OCI-LY1 (cell line): Measurements from ENCODE around the gene ACOD1.

Experiments
- H2AFZ ChIP-seq: fragments of 200-600 bp; sonication (generic), shearing (Covaris generic); 2 replicates; pipeline ENCODE4 v1.6.0; 2014; ENCODE audit warnings: antibody characterized with exemption, mild to moderate bottlenecking, low read length
- H3F3A ChIP-seq: fragments of 200-600 bp; sonication (generic), shearing (Covaris generic); 2 replicates; pipeline ENCODE4 v1.6.0; 2014; ENCODE audit warnings: mild to moderate bottlenecking, antibody characterized with exemption, low read length, moderate library complexity; ENCODE audit not compliant: insufficient read depth
- H3K27ac ChIP-seq: fragments of 200-600 bp; sonication (generic); 2 replicates; pipeline ENCODE4 v1.5.1; 2014; ENCODE audit warnings: low read length, mixed run types, mild to moderate bottlenecking, low read depth; ENCODE audit not compliant: poor library complexity, severe bottlenecking
- H3K27me3 ChIP-seq: fragments of 200-600 bp; sonication (generic); 2 replicates; pipeline ENCODE4 v1.6.0; 2014; ENCODE audit warnings: antibody characterized with exemption, mild to moderate bottlenecking, low read length, moderate library complexity; ENCODE audit not compliant: insufficient read depth
- H3K36me3 ChIP-seq: fragments of 200-600 bp; sonication (generic); 2 replicates; pipeline ENCODE4 v1.6.1; 2014; ENCODE audit warnings: mild to moderate bottlenecking, antibody characterized with exemption, low read length, moderate library complexity, mixed read lengths; ENCODE audit not compliant: insufficient read depth
- H3K4me1 ChIP-seq: fragments of 200-600 bp; sonication (generic); 2 replicates; pipeline ENCODE4 v1.5.1; 2014; ENCODE audit warnings: mild to moderate bottlenecking, low read length, moderate library complexity; ENCODE audit not compliant: insufficient read depth, severe bottlenecking
- H3K4me2 ChIP-seq: fragments of 200-600 bp; sonication (generic), shearing (Covaris generic); 2 replicates; pipeline ENCODE4 v1.6.1; 2014; ENCODE audit warnings: low read length
- H3K4me3 ChIP-seq: fragments of 200-600 bp; sonication (generic); 2 replicates; pipeline ENCODE4 v1.5.1; 2014; ENCODE audit warnings: low read length, low read depth, mild to moderate bottlenecking, mixed read lengths; ENCODE audit not compliant: poor library complexity, severe bottlenecking
- H3K79me2 ChIP-seq: fragments of 200-600 bp; shearing (Covaris generic); 2 replicates; pipeline ENCODE4 v1.6.1; 2016; ENCODE audit warnings: mixed run types, low read length, mixed read lengths; ENCODE audit not compliant: insufficient read depth
- H3K9ac ChIP-seq: fragments of 200-600 bp; sonication (generic), shearing (Covaris generic); 2 replicates; pipeline ENCODE4 v1.6.1; 2014; ENCODE audit warnings: mild to moderate bottlenecking, low read length, mixed read lengths
- H3K9me2 ChIP-seq: fragments of 200-600 bp; sonication (generic), shearing (Covaris generic); 2 replicates; pipeline ENCODE4 v1.6.1; 2014; ENCODE audit warnings: low read depth, mild to moderate bottlenecking, low read length, mixed read lengths
- H3K9me3 ChIP-seq: fragments of 200-600 bp; shearing (Covaris generic); 2 replicates; pipeline ENCODE4 v1.6.1; 2014; ENCODE audit warnings: low read length, mixed read lengths
- H4K20me1 ChIP-seq: fragments of 200-600 bp; sonication (generic), shearing (Covaris generic); 2 replicates; pipeline ENCODE4 v1.6.0; 2016; ENCODE audit warnings: mild to moderate bottlenecking, low read length; ENCODE audit not compliant: insufficient read depth
- CTCF ChIP-seq: fragments of 200-600 bp; sonication (generic), shearing (Covaris generic); IDR thresholded peaks from 2 replicates; pipeline ENCODE4 v1.5.1; 2017; ENCODE audit warnings: mild to moderate bottlenecking, antibody characterized with exemption, low read length, moderate library complexity, mixed read lengths
- EZH2 ChIP-seq: fragments of 200-600 bp; sonication (generic), shearing (Covaris generic); IDR thresholded peaks from 2 replicates; pipeline ENCODE4 v1.8.0; 2017; ENCODE audit warnings: borderline replicate concordance, mixed run types, mild to moderate bottlenecking, antibody characterized with exemption, low read length, moderate library complexity, mixed read lengths

Gene ACOD1

GRCh38 chr13:76921516-76921915 lies 26.8 kb upstream of the ACOD1 start:
- H3K4me1 ChIP-seq = no peaks in the 10 kb centered on the region
- H3K9me3 ChIP-seq = no peaks in the 10 kb centered on the region
- H3K9me2 ChIP-seq = no peaks in the 10 kb centered on the region
- H4K20me1 ChIP-seq = no peaks in the 10 kb centered on the region
- TF ChIP-seq EZH2 = no peak
- no peak for TF ChIP-seq CTCF
- H2AFZ ChIP-seq = no peak overlapping the region
- no peak overlapping the region for H3K4me3 ChIP-seq
- H3F3A ChIP-seq = no peaks in the 10 kb centered on the region
- H3K9ac ChIP-seq = no peak overlapping the region
- no peaks in the 10 kb centered on the region for H3K36me3 ChIP-seq
- no peaks in the 10 kb centered on the region for H3K79me2 ChIP-seq
- H3K27me3 ChIP-seq = no peaks in the 10 kb centered on the region; the same call in 1 of the 2 replicates
- H3K4me2 ChIP-seq = no peak overlapping the region
- no peak overlapping the region for H3K27ac ChIP-seq

GRCh38 chr13:76925115-76925514 lies 23.2 kb upstream of the ACOD1 start:
- Histone ChIP-seq H3K9ac (no peak overlapping the region), H4K20me1 (no peaks in the 10 kb centered on the region), H3K36me3 (no peaks in the 10 kb centered on the region), H3K4me3 (no peak overlapping the region), H3K79me2 (no peaks in the 10 kb centered on the region), H3K9me2 (no peaks in the 10 kb centered on the region), H2AFZ (no peak overlapping the region), H3K4me2 (no peak overlapping the region), H3K4me1 (no peaks in the 10 kb centered on the region), H3F3A (no peaks in the 10 kb centered on the region), H3K27me3 (no peaks in the 10 kb centered on the region), H3K27ac (no peak overlapping the region), H3K9me3 (no peaks in the 10 kb centered on the region)
- TF ChIP-seq CTCF = no peak
- no peak for TF ChIP-seq EZH2

GRCh38 chr13:76927955-76928354 lies 20.4 kb upstream of the ACOD1 start:
- no peaks in the 10 kb centered on the region for H3K36me3 ChIP-seq
- no peak overlapping the region for H3K27ac ChIP-seq
- H3F3A ChIP-seq = no peaks in the 10 kb centered on the region
- H2AFZ ChIP-seq = no peak overlapping the region
- no peaks in the 10 kb centered on the region for H3K79me2 ChIP-seq
- H3K4me2 ChIP-seq = no peak overlapping the region
- no peaks in the 10 kb centered on the region for H3K9me2 ChIP-seq
- no peaks in the 10 kb centered on the region for H4K20me1 ChIP-seq
- TF ChIP-seq EZH2 = no peak
- no peak for TF ChIP-seq CTCF
- no peaks in the 10 kb centered on the region for H3K4me1 ChIP-seq
- H3K4me3 ChIP-seq = no peak overlapping the region
- no peaks in the 10 kb centered on the region for H3K27me3 ChIP-seq
- no peak overlapping the region for H3K9ac ChIP-seq
- no peaks in the 10 kb centered on the region for H3K9me3 ChIP-seq
